SU-DHL-6 (cell line): ENCODE results near the gene ARID3C.

Source experiments
- H2AFZ ChIP-seq: fragments of 200-600 bp; sonication (generic); 2 replicates; pipeline ENCODE4 v1.6.1; 2014; ENCODE audit warnings: low read depth, mild to moderate bottlenecking, moderate library complexity, mixed read lengths, antibody characterized with exemption, low read length; ENCODE audit not compliant: severe bottlenecking
- H3F3A ChIP-seq: fragments of 200-600 bp; shearing (Covaris generic); 2 replicates; pipeline ENCODE4 v1.6.0; 2016; ENCODE audit warnings: antibody characterized with exemption, mild to moderate bottlenecking; ENCODE audit not compliant: insufficient read depth
- H3K27ac ChIP-seq: fragments of 200-600 bp; sonication (generic); 2 replicates; pipeline ENCODE4 v1.5.1; 2016; ENCODE audit warnings: low read depth, mild to moderate bottlenecking, low read length, moderate library complexity, mixed read lengths
- H3K27me3 ChIP-seq: fragments of 200-600 bp; sonication (generic), shearing (Covaris generic); 2 replicates; pipeline ENCODE4 v1.6.0; 2014; ENCODE audit warnings: mild to moderate bottlenecking, low read length
- H3K36me3 ChIP-seq: fragments of 200-600 bp; sonication (generic); 2 replicates; pipeline ENCODE4 v1.6.1; 2014; ENCODE audit warnings: mild to moderate bottlenecking, low read length, mixed read lengths
- H3K4me2 ChIP-seq: fragments of 300-600, 200-600 bp; shearing (Covaris generic), sonication (generic); 2 replicates; pipeline ENCODE4 v1.6.0; 2014; ENCODE audit warnings: low read length, low read depth, mild to moderate bottlenecking; ENCODE audit not compliant: poor library complexity, severe bottlenecking
- H3K4me3 ChIP-seq: fragments of 200-600 bp; sonication (generic); 2 replicates; pipeline ENCODE4 v1.5.1; 2014; ENCODE audit warnings: antibody characterized with exemption, low read length, mild to moderate bottlenecking, mixed read lengths; ENCODE audit not compliant: insufficient read depth, poor library complexity, severe bottlenecking
- H3K79me2 ChIP-seq: fragments of 200-600 bp; sonication (generic); 2 replicates; pipeline ENCODE4 v1.6.1; 2014; ENCODE audit warnings: mild to moderate bottlenecking, low read length, moderate library complexity; ENCODE audit not compliant: insufficient read depth
- H3K9ac ChIP-seq: fragments of 200-600 bp; sonication (generic); 2 replicates; pipeline ENCODE4 v1.7.0; 2014; ENCODE audit warnings: mild to moderate bottlenecking, low read length
- H3K9me2 ChIP-seq: fragments of 200-600 bp; sonication (generic); replicated peaks from 2 replicates; pipeline ENCODE4 v1.6.1; 2014; ENCODE audit warnings: low read length; ENCODE audit not compliant: insufficient read depth
- H3K9me3 ChIP-seq: fragments of 200-600 bp; sonication (generic); 2 replicates; pipeline ENCODE4 v1.6.1; 2014; ENCODE audit warnings: low read length, mixed read lengths; ENCODE audit not compliant: insufficient read depth
- H4K20me1 ChIP-seq: fragments of 200-600 bp; sonication (generic); 2 replicates; pipeline ENCODE4 v1.6.1; 2014; ENCODE audit warnings: low read depth, mild to moderate bottlenecking, antibody characterized with exemption, low read length, moderate library complexity, mixed read lengths
- CTCF ChIP-seq: fragments of 200-600 bp; sonication (generic); IDR thresholded peaks from one replicate; pipeline ENCODE4 v1.5.1; 2017; ENCODE audit warnings: antibody characterized with exemption, mild to moderate bottlenecking, low read length, moderate library complexity; ENCODE audit not compliant: insufficient read depth, poor library complexity, severe bottlenecking
- EZH2phosphoT487 ChIP-seq: fragments of 200-600 bp; sonication (generic), shearing (Covaris generic); conservative IDR thresholded peaks from 2 replicates; pipeline ENCODE4 v1.6.1; 2018; ENCODE audit warnings: mild to moderate bottlenecking, antibody characterized with exemption, low read length, moderate library complexity, mixed read lengths

ARID3C gene

GRCh38 chr9:34576597-34577399 lies 52.1 kb downstream of the ARID3C start:
- Histone ChIP-seq H3K9ac (no peak overlapping the region), H3K9me3 (no peaks in the 10 kb centered on the region), H3K4me3 (no peak overlapping the region), H3K27ac (no peak overlapping the region), H4K20me1 (no peaks in the 10 kb centered on the region), H3K27me3 (no peaks in the 10 kb centered on the region), H2AFZ (no peak overlapping the region), H3K36me3 (no peaks in the 10 kb centered on the region), H3K4me2 (no peak overlapping the region), H3K9me2 (no peaks in the 10 kb centered on the region), H3F3A (no peaks in the 10 kb centered on the region), H3K79me2 (no peaks in the 10 kb centered on the region)
- TF ChIP-seq CTCF: no peak

- Histone ChIP-seq H3K9me3 (no peaks in the 10 kb centered on the region), H3K9me2 (no peaks in the 10 kb centered on the region), H4K20me1 (no peaks in the 10 kb centered on the region), H3K27ac (no peak overlapping the region), H3K4me2 (no peak overlapping the region), H3K4me3 (no peak overlapping the region), H3K36me3 (no peaks in the 10 kb centered on the region), H2AFZ (no peak overlapping the region), H3K9ac (no peak overlapping the region), H3K79me2 (no peaks in the 10 kb centered on the region), H3K27me3 (no peaks in the 10 kb centered on the region), H3F3A (no peaks in the 10 kb centered on the region)
- TF ChIP-seq EZH2phosphoT487 (no peak), CTCF (no peak)
Measured at GRCh38 chr9:34575862-34576596, 52.8 kb downstream of the ARID3C start.

GRCh38 chr9:34575241-34575640 lies 53.6 kb downstream of the ARID3C start:
- Histone ChIP-seq H3F3A (no peaks in the 10 kb centered on the region), H3K9ac (no peak overlapping the region), H3K27ac (no peak overlapping the region), H3K36me3 (no peaks in the 10 kb centered on the region), H2AFZ (no peak overlapping the region), H3K79me2 (no peaks in the 10 kb centered on the region), H3K9me2 (no peaks in the 10 kb centered on the region), H3K4me2 (no peak overlapping the region), H4K20me1 (no peaks in the 10 kb centered on the region), H3K9me3 (no peaks in the 10 kb centered on the region), H3K27me3 (no peaks in the 10 kb centered on the region), H3K4me3 (no peak overlapping the region)
- TF ChIP-seq EZH2phosphoT487 (no peak), CTCF (no peak)
